ENCODE data around the gene RABGAP1L.

DNA sequence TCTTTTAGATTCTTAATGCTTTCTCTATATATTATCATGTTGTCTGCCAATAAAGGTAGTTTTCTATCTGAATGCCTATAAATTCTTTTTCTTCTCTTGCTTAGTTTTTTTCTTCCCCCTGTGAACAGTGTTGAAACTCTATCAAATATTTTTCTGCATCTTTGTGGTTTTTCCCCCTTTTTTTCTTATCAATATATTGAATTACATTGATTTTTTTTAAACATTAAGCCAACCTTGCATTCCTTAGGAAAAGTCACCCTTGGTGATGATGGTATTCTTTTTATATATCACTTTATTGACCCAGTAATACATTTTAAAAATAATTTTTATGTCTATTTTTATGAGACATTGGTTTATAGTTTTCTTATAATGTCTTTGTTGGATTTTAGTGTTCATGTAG is 131.7 kb downstream of the RABGAP1L start:
- TF ChIP-seq POLR2A (IDR thresholded peaks at IDR 0.05): no peak
- TF ChIP-seq, protein P1, sequence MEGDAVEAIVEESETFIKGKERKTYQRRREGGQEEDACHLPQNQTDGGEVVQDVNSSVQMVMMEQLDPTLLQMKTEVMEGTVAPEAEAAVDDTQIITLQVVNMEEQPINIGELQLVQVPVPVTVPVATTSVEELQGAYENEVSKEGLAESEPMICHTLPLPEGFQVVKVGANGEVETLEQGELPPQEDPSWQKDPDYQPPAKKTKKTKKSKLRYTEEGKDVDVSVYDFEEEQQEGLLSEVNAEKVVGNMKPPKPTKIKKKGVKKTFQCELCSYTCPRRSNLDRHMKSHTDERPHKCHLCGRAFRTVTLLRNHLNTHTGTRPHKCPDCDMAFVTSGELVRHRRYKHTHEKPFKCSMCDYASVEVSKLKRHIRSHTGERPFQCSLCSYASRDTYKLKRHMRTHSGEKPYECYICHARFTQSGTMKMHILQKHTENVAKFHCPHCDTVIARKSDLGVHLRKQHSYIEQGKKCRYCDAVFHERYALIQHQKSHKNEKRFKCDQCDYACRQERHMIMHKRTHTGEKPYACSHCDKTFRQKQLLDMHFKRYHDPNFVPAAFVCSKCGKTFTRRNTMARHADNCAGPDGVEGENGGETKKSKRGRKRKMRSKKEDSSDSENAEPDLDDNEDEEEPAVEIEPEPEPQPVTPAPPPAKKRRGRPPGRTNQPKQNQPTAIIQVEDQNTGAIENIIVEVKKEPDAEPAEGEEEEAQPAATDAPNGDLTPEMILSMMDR (IDR thresholded peaks at IDR 0.05): no peak

All from body of pancreas (tissue), 4 donors.